Activated CD8-positive, alpha-beta memory T cell treated with anti-CD3 and anti-CD28 coated beads for 1 hour (primary cell): Measurements from ENCODE around the gene FRMPD4.
A peak's percentile ranks its signal among the peaks of the same experiment; 100 is the strongest.

Experiments
- DNase-seq, 2 donors: peaks; one replicate each; pipeline ENCODE4 v3.0.0-alpha.2; 2020; ENCODE audit warnings: low read depth in 1 of 2; ENCODE audit errors: extremely low read depth in 1 of 2

Gene FRMPD4

GRCh38 chrX:12716574-12716973 lies 578.3 kb downstream of the FRMPD4 start:
- DNase-seq = no peak

DNA sequence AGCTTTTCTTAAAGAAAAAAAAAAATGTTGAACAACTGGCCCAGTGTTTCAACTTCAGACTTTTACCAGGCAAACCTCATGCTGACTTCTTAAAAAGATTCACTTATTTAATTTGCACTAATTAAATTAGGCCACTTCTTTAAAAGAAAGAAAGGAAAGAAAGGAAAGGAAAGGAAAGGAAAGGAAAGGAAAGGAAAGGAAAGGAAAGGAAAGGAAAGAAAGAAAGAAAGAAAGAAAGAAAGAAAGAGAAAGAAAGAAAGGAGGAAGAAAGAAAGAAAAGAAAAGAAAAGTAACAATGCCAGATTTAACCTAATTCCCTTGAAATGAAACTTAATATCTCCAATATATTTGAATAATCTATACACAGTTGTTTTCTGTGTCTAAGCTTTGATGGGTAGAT lies 581.6 kb downstream of the FRMPD4 start:
- DNase-seq = no peak

DNA sequence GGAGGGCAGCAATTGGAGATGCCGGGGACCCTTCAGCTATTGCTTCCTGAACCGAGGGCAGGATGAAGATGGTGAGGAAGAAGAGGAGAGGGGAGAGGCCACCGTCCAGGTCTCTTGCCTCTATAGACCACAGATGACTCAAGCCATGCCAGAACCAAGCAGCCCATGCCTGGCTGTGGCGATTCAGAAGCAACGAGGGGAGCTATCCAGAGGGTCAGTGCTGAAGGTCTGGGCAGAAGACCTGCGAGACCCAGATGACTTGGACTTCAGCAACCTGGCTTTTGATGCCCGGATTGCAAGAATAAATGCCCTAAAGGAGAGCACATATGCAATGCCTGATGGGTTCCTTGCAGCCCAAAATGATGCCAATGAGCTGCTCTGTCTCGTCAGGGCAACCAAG lies 582.8 kb downstream of the FRMPD4 start:
- DNase-seq = no peak

- no peak for DNase-seq
Measured at GRCh38 chrX:12722314-12722713, 584.0 kb downstream of the FRMPD4 start.

- no peak for DNase-seq
Measured at GRCh38 chrX:12741416-12741815, 603.1 kb downstream of the FRMPD4 start.

DNA sequence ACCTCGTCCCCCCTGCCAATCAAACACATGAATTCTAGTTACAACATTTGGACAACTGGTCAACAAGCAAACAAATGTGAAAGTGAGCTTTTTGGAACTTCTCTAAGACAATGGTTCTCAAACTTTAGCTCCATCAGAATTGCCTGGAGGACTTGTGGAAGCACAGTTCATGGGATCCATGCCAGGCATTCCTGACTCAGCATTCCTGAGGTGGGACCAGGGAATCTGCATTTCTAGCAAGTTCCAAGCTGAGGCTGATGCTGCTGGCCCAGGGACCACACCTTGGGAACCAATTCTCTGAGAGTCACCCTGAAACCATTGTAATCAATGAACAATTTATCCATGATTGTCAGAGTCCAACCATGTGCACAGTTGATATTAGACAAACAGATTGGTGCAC lies 609.2 kb downstream of the FRMPD4 start:
- DNase-seq = no peak

- DNase-seq = no peak
Measured at GRCh38 chrX:12751887-12752286, 613.6 kb downstream of the FRMPD4 start.

GRCh38 chrX:12753366-12753765 lies 615.1 kb downstream of the FRMPD4 start:
- no peak for DNase-seq

DNA sequence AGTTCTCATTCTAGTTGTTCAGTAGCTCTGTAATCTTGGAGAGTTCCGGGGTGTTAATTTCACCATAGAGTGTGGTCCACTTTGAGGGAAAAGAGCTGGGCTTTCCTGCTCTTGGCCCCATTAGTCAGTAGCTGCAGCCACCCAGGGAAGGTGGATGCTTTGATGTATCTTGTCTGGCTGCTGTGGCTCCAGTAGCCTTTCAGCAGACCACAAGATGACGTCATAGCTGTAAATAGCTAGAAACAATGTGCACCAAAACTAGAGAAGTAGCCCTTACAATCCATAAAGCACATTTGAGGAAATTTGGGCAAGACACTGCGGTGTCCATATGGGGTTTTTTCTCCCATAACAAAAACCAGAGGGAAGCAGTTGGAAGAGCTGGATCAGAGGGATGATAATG lies 620.0 kb downstream of the FRMPD4 start:
- DNase-seq = no peak

DNA sequence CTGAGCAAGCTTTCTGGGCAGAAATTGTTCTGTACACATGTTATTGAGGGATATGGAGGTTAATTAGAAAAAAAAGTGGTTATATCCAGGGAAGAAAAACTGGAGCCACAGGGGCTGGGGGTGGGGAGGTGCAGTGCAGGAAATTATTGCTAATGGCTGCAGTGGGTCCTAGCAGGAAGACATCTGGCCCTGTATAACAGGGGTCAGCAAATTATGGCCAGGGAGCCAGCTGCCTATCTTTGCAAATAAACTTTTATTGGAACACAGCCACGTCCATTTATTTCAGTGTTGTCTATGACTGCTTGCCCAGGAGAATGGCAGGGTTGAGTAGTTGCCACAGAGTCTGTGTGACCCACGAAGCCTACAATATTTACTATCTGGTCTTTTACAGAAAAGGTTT lies 629.6 kb downstream of the FRMPD4 start:
- no peak for DNase-seq

GRCh38 chrX:12768491-12768890 lies 630.2 kb downstream of the FRMPD4 start:
- DNase-seq = no peak

GRCh38 chrX:12770440-12770839 lies 632.2 kb downstream of the FRMPD4 start:
- DNase-seq = no peak

GRCh38 chrX:12771445-12772069 lies 633.3 kb downstream of the FRMPD4 start:
- DNase-seq = peak; percentile 11 to 50
